A673 (cell line): ENCODE data around the gene NDUFB10. TPM values are rescaled to one million over a fixed set of nuclear protein-coding genes. Genes with fewer than 3 reads are reported as not detected.
"Not testable (repeated sequence)": the region's sequence is repeated elsewhere in the genome, so short reads cannot be mapped to it uniquely, and the experiment has no call there.

ENCODE experiments used
- BruUV-seq: library from RNA; stranded (reverse); fragments of 400-500 nt; replicated peaks from 2 replicates; lab custom pipeline; 2021; lab: Mats Ljungman, UMichigan
- CTCF ChIA-PET: fragments of 300-600 bp; sonication (Branson Sonifier 250); formaldehyde crosslinking; loops from one replicate; lab custom pipeline; 2022; ENCODE audit warnings: antibody characterized with exemption; lab: Charles Lee
- POLR2A ChIA-PET: fragments of 300-600 bp; sonication (Branson Sonifier 250); formaldehyde crosslinking; loops from one replicate; lab custom pipeline; 2022; ENCODE audit warnings: antibody characterized with exemption; ENCODE audit not compliant: low non-redundant PET; lab: Charles Lee
- DNase-seq: peaks from one replicate; pipeline ENCODE4 v3.0.0-alpha.2; 2015; ENCODE audit warnings: low spot score
- H3K27ac ChIP-seq: fragments of 200-600 bp; sonication (generic); 2 replicates; pipeline ENCODE4 v1.5.1; 2016; ENCODE audit warnings: mixed run types, low read depth, mild to moderate bottlenecking, mixed read lengths, antibody characterized with exemption, low read length; ENCODE audit not compliant: poor library complexity, severe bottlenecking
- H3K27me3 ChIP-seq: fragments of 200-600 bp; sonication (generic); replicated peaks from 2 replicates; pipeline ENCODE4 v1.6.1; 2017; ENCODE audit warnings: mixed run types, low read depth, mild to moderate bottlenecking, mixed read lengths, antibody characterized with exemption, low read length; ENCODE audit not compliant: insufficient read depth, poor library complexity
- H3K36me3 ChIP-seq: fragments of 200-600 bp; sonication (generic); 2 replicates; pipeline ENCODE4 v1.6.1; 2016; ENCODE audit warnings: mixed run types, mild to moderate bottlenecking, mixed read lengths, antibody characterized with exemption, low read length; ENCODE audit not compliant: insufficient read depth, poor library complexity, severe bottlenecking
- H3K4me1 ChIP-seq: fragments of 200-600 bp; sonication (generic); 2 replicates; pipeline ENCODE4 v1.6.1; 2017; ENCODE audit warnings: mixed run types, mild to moderate bottlenecking, mixed read lengths, antibody characterized with exemption, low read length; ENCODE audit not compliant: insufficient read depth, poor library complexity, severe bottlenecking
- H3K4me3 ChIP-seq: fragments of 200-600 bp; sonication (generic); 2 replicates; pipeline ENCODE4 v1.5.1; 2016; ENCODE audit warnings: low read depth, mixed run types, mild to moderate bottlenecking, mixed read lengths, low read length; ENCODE audit not compliant: poor library complexity, severe bottlenecking
- H3K9me3 ChIP-seq: fragments of 200-600 bp; sonication (generic); 2 replicates; pipeline ENCODE4 v1.6.1; 2016; ENCODE audit warnings: mixed run types, low read depth, mild to moderate bottlenecking, mixed read lengths, antibody characterized with exemption, low read length; ENCODE audit not compliant: poor library complexity, severe bottlenecking
- CTCF ChIP-seq: fragments of 300-800, 200-600 bp; sonication (generic); conservative IDR thresholded peaks from 2 replicates; pipeline ENCODE4 v1.5.1; 2017; ENCODE audit warnings: low read depth, mild to moderate bottlenecking, antibody characterized with exemption, low read length, moderate library complexity, mixed read lengths
- EZH2 ChIP-seq: fragments of 200-600 bp; sonication (generic); IDR thresholded peaks from 2 replicates; pipeline ENCODE4 v1.6.1; 2017; ENCODE audit warnings: borderline replicate concordance, low read depth, mild to moderate bottlenecking, mixed read lengths, antibody characterized with exemption, low read length; ENCODE audit not compliant: poor library complexity, severe bottlenecking
- intact Hi-C: fragments of 100-400 bp; cut with micrococcal nuclease; formaldehyde crosslinking; loops from one replicate; pipeline ENCODE4 v1.10.0; 2022; ENCODE audit not compliant: unreplicated experiment
- total RNA-seq: library from RNA; stranded (reverse); gene quantifications from 2 replicates; pipeline ENCODE4 v1.2.3, GENCODE V29; 2021

Gene NDUFB10
- total RNA-seq, 1 experiment from 2014 or later: 178 TPM

DNA sequence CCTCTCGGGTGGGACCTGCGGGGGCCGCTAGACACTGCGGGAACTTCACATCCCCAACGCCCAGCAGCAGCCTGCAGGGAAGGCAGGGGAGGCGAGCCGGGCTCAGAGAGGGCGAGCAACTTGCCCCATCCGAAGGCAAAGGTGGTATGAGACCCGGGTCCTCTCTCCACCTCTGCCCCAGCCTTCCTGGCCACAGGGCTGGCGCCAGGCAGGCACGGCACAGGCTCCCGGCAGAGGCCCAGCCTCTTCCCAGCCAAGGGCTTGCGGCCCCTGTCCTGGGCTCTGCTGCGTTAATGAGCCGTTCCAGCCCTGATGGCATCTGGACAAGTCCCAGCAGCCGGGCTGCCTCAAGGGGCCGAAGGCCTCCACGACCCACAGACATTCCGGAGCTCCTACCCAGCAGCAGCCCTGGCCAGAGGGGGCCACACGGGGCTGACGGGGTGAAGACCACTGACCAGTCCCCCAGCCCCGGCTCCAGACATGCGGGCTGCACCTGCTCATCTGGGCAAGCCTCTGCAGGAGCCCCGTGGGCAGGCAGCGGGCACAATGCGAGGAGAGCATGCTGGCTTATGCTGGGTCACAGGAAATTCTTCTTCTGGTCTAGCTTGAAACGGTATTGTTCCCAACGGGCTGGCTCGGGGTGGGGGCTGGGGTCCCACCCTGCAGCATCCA, 39.9 kb upstream of the NDUFB10 start:
- peaks cover 12% of the 10 kb centered on the region for H3K4me1 ChIP-seq
- CTCF ChIA-PET: no interaction called here
- peaks cover 60% of the 10 kb centered on the region for H3K27me3 ChIP-seq
- no peaks in the 10 kb centered on the region for H3K9me3 ChIP-seq
- TF ChIP-seq CTCF: no peak
- TF ChIP-seq EZH2: peak; percentile 16
- intact Hi-C loops: no loop called here
- no peak for DNase-seq
- no peak overlapping the region for H3K4me3 ChIP-seq
- POLR2A ChIA-PET: no interaction called here
- H3K27ac ChIP-seq: no peak overlapping the region
- no TSS peak for BruUV-seq
- H3K36me3 ChIP-seq: no peaks in the 10 kb centered on the region

DNA sequence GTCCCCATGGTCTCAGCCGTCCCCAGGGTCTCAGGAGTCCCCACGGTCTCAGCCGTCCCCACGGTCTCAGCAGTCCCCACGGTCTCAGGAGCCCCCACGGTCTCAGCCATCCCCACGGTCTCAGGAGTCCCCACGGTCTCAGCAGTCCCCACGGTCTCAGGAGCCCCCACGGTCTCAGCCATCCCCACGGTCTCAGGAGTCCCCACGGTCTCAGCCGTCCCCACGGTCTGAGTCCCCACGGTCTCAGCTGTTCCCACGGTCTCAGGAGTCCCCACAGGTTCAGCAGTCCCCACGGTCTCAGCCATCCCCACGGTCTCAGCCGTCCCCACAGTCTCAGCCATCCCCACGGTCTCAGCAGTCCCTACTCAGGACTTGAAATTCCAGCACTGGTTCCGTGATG, 39.2 kb upstream of the NDUFB10 start:
- Histone ChIP-seq H3K4me1 (peaks cover 12% of the 10 kb centered on the region), H3K27me3 (peaks cover 60% of the 10 kb centered on the region)
- DNase-seq, H3K27ac ChIP-seq, H3K9me3 ChIP-seq, H3K4me3 ChIP-seq, H3K36me3 ChIP-seq, CTCF ChIA-PET, BruUV-seq, POLR2A ChIA-PET, intact Hi-C loops: not testable (repeated sequence)

DNA sequence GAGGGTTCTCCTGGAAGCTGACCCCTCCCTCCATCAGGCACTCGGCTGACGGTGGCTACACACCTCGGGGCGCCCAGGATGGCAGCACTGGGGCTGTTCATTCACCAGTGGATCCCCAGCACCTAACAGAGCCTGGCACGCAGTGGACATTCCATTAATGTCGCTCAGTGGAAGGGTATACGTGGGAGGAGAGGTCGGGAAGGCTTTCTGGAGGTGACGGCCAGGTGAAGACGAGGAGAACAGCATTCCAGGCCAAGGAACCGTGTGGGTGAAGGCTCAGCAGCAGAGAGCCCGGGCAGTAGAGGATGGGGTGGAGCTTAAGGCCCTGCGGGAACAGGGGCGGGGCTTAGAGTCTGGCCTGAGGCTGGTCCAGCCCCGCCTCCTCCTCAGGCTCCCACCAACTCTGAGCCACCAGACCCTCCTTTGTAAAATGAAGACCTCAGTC, 38.6 kb upstream of the NDUFB10 start:
- DNase-seq: peak; percentile 67
- Histone ChIP-seq H3K36me3 (no peaks in the 10 kb centered on the region), H3K4me3 (no peak overlapping the region), H3K27me3 (peaks cover 54% of the 10 kb centered on the region), H3K9me3 (no peaks in the 10 kb centered on the region), H3K4me1 (peaks cover 12% of the 10 kb centered on the region), H3K27ac (no peak overlapping the region)
- ChIA-PET POLR2A (interaction anchor here (0.5 kb wide), 1 partner anchor 52 kb away, joined by 3 read pairs; no protein-coding TSS in a partner anchor), CTCF (no interaction called here)
- BruUV-seq: no TSS peak
- intact Hi-C loops: no loop called here
- peak; percentile 58 for TF ChIP-seq EZH2
- no peak for TF ChIP-seq CTCF

DNA sequence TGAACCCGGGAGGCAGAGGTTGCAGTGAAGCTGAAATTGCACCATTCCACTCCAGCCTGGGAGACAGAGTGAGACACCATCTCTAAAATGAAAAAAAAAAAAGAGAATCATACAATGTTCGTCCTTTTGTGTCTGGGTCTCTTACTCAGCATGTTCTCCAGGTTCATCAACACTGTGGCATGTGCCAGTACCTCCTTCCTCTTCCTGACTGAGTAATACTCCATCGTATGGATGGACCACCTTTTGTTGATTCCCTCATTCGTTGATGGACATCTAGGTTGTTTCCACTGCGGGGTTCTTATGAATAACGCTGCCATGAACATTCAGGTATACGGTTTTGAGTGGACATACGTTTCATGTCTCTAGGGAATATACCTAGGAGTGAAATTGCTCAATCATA, 37.0 kb upstream of the NDUFB10 start:
- ChIA-PET CTCF (no interaction called here), POLR2A (no interaction called here)
- Histone ChIP-seq H3K4me3 (no peak overlapping the region), H3K36me3 (no peaks in the 10 kb centered on the region), H3K27me3 (peaks cover 38% of the 10 kb centered on the region), H3K4me1 (peaks cover 12% of the 10 kb centered on the region), H3K9me3 (no peaks in the 10 kb centered on the region), H3K27ac (no peak overlapping the region)
- no TSS peak for BruUV-seq
- intact Hi-C loops: no loop called here
- TF ChIP-seq EZH2 (no peak), CTCF (no peak)
- DNase-seq: no peak
